ENCODE measurements around the gene NDRG3.
"Not testable (repeated sequence)": the region's sequence is repeated elsewhere in the genome, so short reads cannot be mapped to it uniquely, and the experiment has no call there.

NDRG3 gene

DNA sequence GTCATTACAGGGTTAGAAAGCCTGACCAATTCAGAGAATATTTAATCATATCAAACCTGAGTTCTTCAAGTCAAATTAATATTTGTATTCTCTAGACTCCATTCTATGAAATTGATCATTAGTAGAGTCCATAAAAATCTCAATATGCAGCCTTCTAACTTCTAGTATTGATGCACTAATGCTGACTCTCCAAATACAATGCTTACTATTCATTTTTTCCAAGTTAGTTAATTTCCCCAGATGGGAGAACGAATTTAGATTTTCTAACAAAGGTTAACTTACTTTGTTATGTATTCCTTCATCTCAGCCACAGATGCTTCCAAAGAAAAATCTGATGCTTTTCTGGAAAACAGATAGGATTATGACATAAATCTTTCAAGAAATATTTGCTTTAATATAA, 12.4 kb upstream of the NDRG3 start:
- no peak for DNase-seq

GRCh38 chr20:36756496-36756895, 10.6 kb upstream of the NDRG3 start:
- DNase-seq: no peak

DNA sequence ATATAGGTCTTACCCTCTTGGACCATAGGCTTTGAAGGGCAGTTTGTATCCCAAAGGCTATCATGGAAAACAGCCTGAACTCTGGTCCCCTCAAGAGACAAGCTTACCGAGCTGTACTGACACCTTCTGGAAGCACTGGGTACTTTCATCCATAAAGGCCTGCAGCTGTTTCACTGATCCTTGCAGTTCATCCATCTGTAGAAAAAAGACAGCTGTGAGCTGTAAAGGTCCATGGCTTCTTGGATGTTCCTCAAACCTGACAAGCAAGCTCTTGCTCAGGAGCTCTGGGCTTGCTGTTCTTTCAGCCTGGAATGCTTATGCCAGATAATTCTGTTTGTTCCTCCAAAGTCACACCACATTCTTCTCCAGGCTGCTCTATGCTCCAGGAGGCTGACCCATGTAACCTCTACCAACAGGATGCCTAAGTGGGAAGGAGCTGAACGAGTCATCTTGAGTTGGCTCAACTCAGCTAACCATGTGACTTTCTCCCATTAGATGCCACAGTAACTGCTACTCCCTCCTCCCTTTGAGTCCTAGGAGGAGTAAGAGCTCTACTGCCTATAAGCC, 8.8 kb upstream of the NDRG3 start:
- peak in 3 of 5 experiments; percentile 7 to 60 (median 15) for DNase-seq

DNA sequence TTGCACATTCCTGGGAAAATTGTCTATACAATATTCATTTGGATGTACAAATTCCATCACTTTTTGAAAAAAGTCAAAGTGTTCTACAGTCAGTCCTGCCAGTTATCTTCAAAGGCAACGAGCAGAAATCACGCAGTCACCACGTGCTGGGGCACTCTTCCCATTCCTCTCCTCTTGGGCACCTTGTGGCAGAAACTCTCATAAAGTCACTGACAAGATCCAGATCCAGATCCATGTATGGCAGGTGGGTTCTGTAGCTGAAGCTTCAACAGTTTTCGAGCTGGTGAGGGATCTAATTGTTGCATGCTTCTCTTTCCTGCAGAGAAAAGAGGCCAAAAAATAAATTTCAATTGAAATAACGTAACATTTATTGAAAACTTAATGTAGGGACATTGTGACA, 6.7 kb upstream of the NDRG3 start:
- DNase-seq: no peak

GRCh38 chr20:36745234-36745926, 510 bp downstream of the NDRG3 start:
- DNase-seq: peak in 1 of 5 experiments; percentile 42

- no peak for DNase-seq
Observed at GRCh38 chr20:36744764-36745191, 1.1 kb downstream of the NDRG3 start.

DNA sequence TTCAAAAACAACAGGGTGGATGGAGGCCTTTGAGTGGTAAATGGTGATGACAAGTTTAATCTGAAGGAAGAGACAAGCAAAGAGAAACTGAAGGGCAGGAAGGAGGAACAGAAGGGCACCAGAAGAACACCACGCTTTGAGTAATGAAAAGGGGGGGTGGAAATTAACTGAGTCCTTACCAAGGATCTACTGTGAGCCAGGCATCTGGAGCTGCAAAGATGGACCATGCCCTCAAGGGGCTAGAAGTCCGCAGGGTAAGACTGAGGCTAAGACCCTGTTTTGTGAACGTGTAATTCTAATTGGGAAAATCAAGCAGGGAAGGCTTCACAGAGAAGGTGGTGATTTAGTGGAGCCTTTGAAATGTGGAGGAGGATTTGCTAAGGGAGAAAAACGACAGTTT, 1.6 kb downstream of the NDRG3 start:
- DNase-seq: no peak

- DNase-seq: no peak
Observed at GRCh38 chr20:36742558-36742957, 3.3 kb downstream of the NDRG3 start.

DNA sequence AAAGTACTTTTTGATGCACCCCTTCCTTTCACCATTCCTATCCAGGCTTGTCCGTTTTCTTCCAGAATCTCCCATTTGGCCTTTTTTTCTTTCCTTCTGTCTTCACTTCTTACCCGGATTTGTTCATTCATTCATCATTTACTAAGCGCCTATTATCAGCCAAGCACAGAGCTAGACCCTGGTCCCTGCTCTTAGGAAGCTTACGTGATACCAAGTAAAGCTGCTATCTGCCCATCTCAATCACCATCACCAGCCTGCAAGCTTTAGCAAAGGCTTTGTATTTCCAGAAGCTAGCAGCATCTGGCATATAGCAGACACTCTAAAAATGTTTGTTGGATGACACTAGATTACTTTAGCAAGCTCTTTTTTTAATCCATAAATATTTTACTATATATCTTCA, 4.8 kb downstream of the NDRG3 start:
- no peak for DNase-seq

DNA sequence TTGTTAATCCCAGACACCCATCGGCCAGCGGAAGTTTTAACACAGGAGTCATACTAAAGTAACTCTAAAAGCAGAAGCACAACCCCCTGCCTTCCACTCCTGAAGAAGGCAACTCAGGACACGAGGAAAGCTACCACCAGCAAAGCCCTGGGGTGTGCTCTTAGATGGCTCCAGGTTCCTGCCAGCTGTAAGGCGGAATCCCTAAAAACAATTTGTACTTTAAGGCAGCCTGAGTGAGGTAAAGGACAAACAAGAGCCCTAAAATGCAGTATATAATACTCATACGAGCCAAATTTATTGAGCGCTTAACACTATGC, 8.7 kb downstream of the NDRG3 start:
- DNase-seq: no peak

DNA sequence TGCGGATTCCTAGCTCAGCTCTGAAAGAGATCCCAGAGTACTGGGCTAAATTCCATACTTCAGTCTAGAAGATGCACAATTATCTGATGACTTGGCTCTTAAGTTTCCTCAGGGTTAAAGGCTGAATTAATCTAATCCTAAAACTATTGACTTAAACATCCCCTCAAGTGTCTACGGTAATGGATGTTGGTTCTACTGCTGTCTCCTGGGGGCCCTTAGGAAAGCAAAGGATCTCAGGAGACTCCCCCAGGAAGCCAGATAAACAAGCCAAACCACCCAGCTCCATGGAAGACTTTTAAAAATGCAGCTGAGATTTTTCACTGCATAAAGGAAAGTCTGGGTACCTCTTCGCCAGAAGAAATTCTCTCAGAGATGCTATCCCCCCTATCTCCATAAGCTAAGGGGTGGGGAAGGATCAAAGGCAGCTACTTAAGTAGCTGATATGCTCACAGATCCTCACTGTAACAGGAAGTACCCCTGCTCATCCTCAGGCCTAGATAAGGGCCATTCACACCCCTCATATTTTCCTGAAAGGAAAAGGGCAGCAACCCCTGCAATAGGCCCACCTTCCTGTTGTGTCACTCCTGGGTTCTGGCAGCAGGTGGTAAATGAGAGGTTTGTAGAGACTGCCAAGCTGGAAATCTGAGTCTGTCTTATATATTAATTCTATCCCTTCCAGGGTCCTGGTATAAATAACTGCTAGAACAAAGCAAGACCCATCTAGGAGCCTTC, 9.3 kb downstream of the NDRG3 start:
- no peak for DNase-seq

- DNase-seq: no peak
Observed at GRCh38 chr20:36732456-36732855, 13.4 kb downstream of the NDRG3 start.

GRCh38 chr20:36728986-36729385, 16.9 kb downstream of the NDRG3 start:
- peak in 1 of 5 experiments; percentile 77 for DNase-seq

GRCh38 chr20:36726168-36726567, 19.7 kb downstream of the NDRG3 start:
- DNase-seq: no peak

- peak in 1 of 5 experiments; percentile 23 for DNase-seq
Observed at GRCh38 chr20:36720510-36720909, 25.4 kb downstream of the NDRG3 start.

GRCh38 chr20:36717657-36718056, 28.2 kb downstream of the NDRG3 start:
- peak in 1 of 5 experiments; percentile 38 for DNase-seq

GRCh38 chr20:36717021-36717420, 28.9 kb downstream of the NDRG3 start:
- no peak for DNase-seq

DNA sequence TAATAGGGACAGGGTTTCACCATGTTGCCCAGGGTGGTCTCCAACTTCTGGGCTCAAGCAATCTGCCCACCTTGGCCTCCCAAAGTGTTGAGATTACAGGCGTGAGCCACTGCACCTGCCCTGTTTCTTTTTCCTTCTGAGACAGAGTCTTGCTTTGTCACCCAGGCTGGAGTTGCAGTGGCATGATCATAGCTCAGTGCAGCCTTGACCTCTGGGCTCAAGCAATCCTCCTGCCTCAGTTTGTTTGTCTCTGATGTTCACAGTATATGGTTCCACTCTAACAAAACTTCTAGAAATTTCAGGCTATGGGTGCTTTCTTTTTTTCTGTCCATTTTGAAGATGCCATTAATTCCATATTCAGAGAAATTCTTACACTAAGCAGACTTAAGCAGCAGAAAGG, 33.1 kb downstream of the NDRG3 start:
- DNase-seq: no peak

GRCh38 chr20:36709126-36709525, 36.8 kb downstream of the NDRG3 start:
- DNase-seq: no peak

GRCh38 chr20:36703530-36703929, 42.4 kb downstream of the NDRG3 start:
- DNase-seq: no peak

DNA sequence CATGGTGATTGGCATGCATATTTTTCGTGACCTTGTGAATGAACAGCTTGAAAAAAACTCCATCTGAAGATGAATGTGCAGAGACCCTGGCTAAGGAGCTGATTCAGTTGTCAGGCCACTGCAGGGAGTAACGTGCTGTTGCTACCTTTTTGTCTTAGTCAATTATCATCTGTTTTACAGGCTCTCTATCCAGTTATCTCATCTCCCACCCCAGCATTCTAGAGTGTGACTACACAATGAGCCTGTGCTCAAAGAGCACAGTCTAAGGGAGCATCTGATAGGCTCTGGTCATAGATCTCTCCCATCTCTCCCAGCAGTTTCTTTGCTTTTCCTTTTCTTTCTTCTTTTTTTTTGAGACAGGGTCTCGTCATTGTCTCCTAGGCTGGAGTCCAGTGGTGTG, 45.5 kb downstream of the NDRG3 start:
- DNase-seq: no peak

DNA sequence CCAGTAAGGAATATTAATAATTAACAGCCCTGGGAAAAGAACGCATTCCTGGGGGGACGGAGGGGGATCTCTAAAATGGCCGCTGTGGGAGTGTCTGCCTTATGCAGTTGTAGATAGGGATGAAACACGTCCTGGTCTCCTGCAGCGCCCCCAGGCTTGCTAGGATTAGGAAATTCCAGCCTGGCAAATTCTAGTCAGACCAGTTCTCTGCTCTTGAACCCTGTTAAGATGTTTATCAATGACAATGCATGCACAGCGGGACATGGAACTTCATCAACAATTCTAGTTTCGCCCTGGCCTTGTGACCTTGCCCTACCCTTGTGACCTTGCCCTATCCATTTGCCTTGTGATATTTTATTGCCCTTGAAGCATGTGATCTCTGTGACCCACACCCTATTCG, 50.4 kb downstream of the NDRG3 start:
- not testable (repeated sequence) for DNase-seq

DNA sequence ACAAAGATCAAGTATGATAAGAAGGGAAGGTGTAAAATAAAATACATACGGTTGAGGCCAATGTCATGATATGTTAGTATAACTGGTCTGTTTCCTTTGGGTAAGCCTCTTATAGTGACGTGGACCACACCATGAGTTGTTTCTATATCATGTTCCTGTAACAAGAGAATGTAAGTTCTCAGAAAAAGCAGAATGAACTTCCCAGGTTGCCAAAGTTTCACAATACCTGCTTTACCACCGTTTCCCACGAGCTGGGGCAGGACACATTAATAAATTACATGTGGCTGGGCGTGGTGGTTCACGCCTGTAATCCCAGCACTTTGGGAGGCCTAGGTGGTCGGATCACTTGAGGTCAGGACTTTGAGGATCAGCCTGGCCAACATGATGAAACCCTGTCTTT, 57.3 kb downstream of the NDRG3 start:
- DNase-seq: no peak

GRCh38 chr20:36687850-36688249, 58.0 kb downstream of the NDRG3 start:
- DNase-seq: no peak

Data from T-helper 2 cell (primary cell).